HG03558 (cell line): Measurements from ENCODE around the gene SH3RF2.
A peak's percentile ranks its signal among the peaks of the same experiment; 100 is the strongest.
"Not testable (repeated sequence)": the region's sequence is repeated elsewhere in the genome, so short reads cannot be mapped to it uniquely, and the experiment has no call there.

Source experiments
- ATAC-seq: cut with Tn5 transposase; IDR thresholded peaks from one replicate; pipeline ENCODE4 v1.9.1; 2021; ENCODE audit warnings: moderate number of reproducible peaks; ENCODE audit not compliant: unreplicated experiment; ENCODE audit errors: extremely low read depth

The SH3RF2 gene

GRCh38 chr5:145975361-145976066 is 39.1 kb downstream of the SH3RF2 start:
- peak; percentile 30 for ATAC-seq

GRCh38 chr5:145976431-145977155 is 40.2 kb downstream of the SH3RF2 start:
- peak; percentile 87 for ATAC-seq

- no peak for ATAC-seq
Observed at GRCh38 chr5:145978171-145978570, 41.8 kb downstream of the SH3RF2 start.

GRCh38 chr5:145978708-145979107 is 42.3 kb downstream of the SH3RF2 start:
- no peak for ATAC-seq

- ATAC-seq = no peak
Observed at GRCh38 chr5:145979270-145980223, 43.2 kb downstream of the SH3RF2 start.

GRCh38 chr5:145980259-145980658 is 43.9 kb downstream of the SH3RF2 start:
- no peak for ATAC-seq

GRCh38 chr5:145980718-145981117 is 44.3 kb downstream of the SH3RF2 start:
- ATAC-seq = no peak

GRCh38 chr5:145981589-145982571 is 45.5 kb downstream of the SH3RF2 start:
- no peak for ATAC-seq

- no peak for ATAC-seq
Observed at GRCh38 chr5:145982572-145983318, 46.4 kb downstream of the SH3RF2 start.

- ATAC-seq = no peak
Observed at GRCh38 chr5:145983446-145983845, 47.1 kb downstream of the SH3RF2 start.

GRCh38 chr5:145984072-145984471 is 47.7 kb downstream of the SH3RF2 start:
- no peak for ATAC-seq

- no peak for ATAC-seq
Observed at GRCh38 chr5:145987856-145988255, 51.5 kb downstream of the SH3RF2 start.

GRCh38 chr5:145988993-145989392 is 52.6 kb downstream of the SH3RF2 start:
- ATAC-seq = no peak

- ATAC-seq = no peak
Observed at GRCh38 chr5:145989428-145989827, 53.0 kb downstream of the SH3RF2 start.

GRCh38 chr5:145990170-145990569 is 53.8 kb downstream of the SH3RF2 start:
- no peak for ATAC-seq

- ATAC-seq = no peak
Observed at GRCh38 chr5:145991044-145991575, 54.7 kb downstream of the SH3RF2 start.

GRCh38 chr5:145993538-145993937 is 57.2 kb downstream of the SH3RF2 start:
- not testable (repeated sequence) for ATAC-seq

GRCh38 chr5:145996135-145996534 is 59.8 kb downstream of the SH3RF2 start:
- ATAC-seq = no peak

GRCh38 chr5:145999208-145999607 is 62.8 kb downstream of the SH3RF2 start:
- ATAC-seq = no peak
